ENCODE results near the gene PAQR5. TPM values are rescaled to one million over a fixed set of nuclear protein-coding genes. Genes with fewer than 3 reads are reported as not detected.
"Not testable (repeated sequence)": the region's sequence is repeated elsewhere in the genome, so short reads cannot be mapped to it uniquely, and the experiment has no call there.

PAQR5 gene
- total RNA-seq, 1 experiment from 2014 or later = 2.0 TPM

- no peak for DNase-seq (ENCODE audit: low read depth, low spot score)
- intact Hi-C loops (cut with micrococcal nuclease; ENCODE audit: unreplicated experiment) = no loop called here
- ATAC-seq = no peak
Observed at GRCh38 chr15:69299943-69300588, 1.4 kb downstream of the PAQR5 start.

GRCh38 chr15:69301101-69301500 is 2.4 kb downstream of the PAQR5 start:
- POLR2A ChIA-PET; ATAC-seq; H3K27me3 ChIP-seq (ENCODE audit: control insufficient read depth, insufficient read depth, low read length); CTCF ChIA-PET; H3K27ac ChIP-seq (ENCODE audit: low read length); BruUV-seq (replicated peaks); H3K36me3 ChIP-seq (ENCODE audit: control insufficient read depth, insufficient read depth, low read length); DNase-seq (ENCODE audit: low read depth, low spot score); H3K9me3 ChIP-seq (ENCODE audit: control insufficient read depth, insufficient read depth, low read depth, low read length); intact Hi-C loops (cut with micrococcal nuclease; ENCODE audit: unreplicated experiment); H3K4me3 ChIP-seq (ENCODE audit: low read depth in 2 of 2, low read length in 2 of 2); in situ Hi-C loops (cut with HindIII; ENCODE audit: low pct_unique_long_range_greater_than_20kb, low sequenced_read_pairs): not testable (repeated sequence)
- H3K4me1 ChIP-seq (ENCODE audit: control insufficient read depth, insufficient read depth, low read length) = peaks cover 12% of the 10 kb centered on the region; the same call in 1 of the 2 replicates

More at GRCh38 chr15:69299943-69300588, 1.4 kb downstream of the PAQR5 start:
- TF ChIP-seq REST (IDR thresholded peaks at IDR 0.05; ENCODE audit: insufficient read depth in 1 of 2, low read depth in 2 of 2, low read length in 1 of 2) = no peak
- TF ChIP-seq POLR2AphosphoS5 (IDR thresholded peaks at IDR 0.05; ENCODE audit: low read depth, low read length) = no peak
- no peak for TF ChIP-seq CTCF (IDR thresholded peaks at IDR 0.05)
- no peak for TF ChIP-seq SIN3A (IDR thresholded peaks at IDR 0.05; ENCODE audit: borderline replicate concordance, insufficient read depth, low read depth, low read length)
- TF ChIP-seq TCF7L2 (IDR thresholded peaks at IDR 0.05; ENCODE audit: low read depth, low read length) = no peak
- in situ Hi-C loops (cut with HindIII; ENCODE audit: low pct_unique_long_range_greater_than_20kb, low sequenced_read_pairs) = no loop called here
- H3K4me1 ChIP-seq (ENCODE audit: control insufficient read depth, insufficient read depth, low read length) = peaks cover 3% of the 10 kb centered on the region; the same call in 1 of the 2 replicates
- no TSS peak for BruUV-seq (replicated peaks)
- ChIA-PET POLR2A (interaction anchor here (0.6 kb wide), 1 partner anchor 14 kb away, joined by 4 read pairs; no protein-coding TSS in a partner anchor), CTCF (no interaction called here)
- H3K4me3 ChIP-seq (ENCODE audit: low read depth in 2 of 2, low read length in 2 of 2) = no peak overlapping the region
- H3K36me3 ChIP-seq (ENCODE audit: control insufficient read depth, insufficient read depth, low read length) = no peaks in the 10 kb centered on the region
- H3K27ac ChIP-seq (ENCODE audit: low read length) = no peak overlapping the region
- H3K9me3 ChIP-seq (ENCODE audit: control insufficient read depth, insufficient read depth, low read depth, low read length) = no peaks in the 10 kb centered on the region
- H3K27me3 ChIP-seq (ENCODE audit: control insufficient read depth, insufficient read depth, low read length) = peaks cover 5% of the 10 kb centered on the region

GRCh38 chr15:69302087-69302486 is 3.4 kb downstream of the PAQR5 start:
- ATAC-seq; intact Hi-C loops (cut with micrococcal nuclease; ENCODE audit: unreplicated experiment); in situ Hi-C loops (cut with HindIII; ENCODE audit: low pct_unique_long_range_greater_than_20kb, low sequenced_read_pairs); CTCF ChIA-PET; H3K9me3 ChIP-seq (ENCODE audit: control insufficient read depth, insufficient read depth, low read depth, low read length); DNase-seq (ENCODE audit: low read depth, low spot score); POLR2A ChIA-PET; H3K27ac ChIP-seq (ENCODE audit: low read length); H3K36me3 ChIP-seq (ENCODE audit: control insufficient read depth, insufficient read depth, low read length); BruUV-seq (replicated peaks); H3K27me3 ChIP-seq (ENCODE audit: control insufficient read depth, insufficient read depth, low read length); H3K4me3 ChIP-seq (ENCODE audit: low read depth in 2 of 2, low read length in 2 of 2): not testable (repeated sequence)
- H3K4me1 ChIP-seq (ENCODE audit: control insufficient read depth, insufficient read depth, low read length) = peaks cover 12% of the 10 kb centered on the region; the same call in 1 of the 2 replicates
